ENCODE results near the gene CFB. TPM values are rescaled to one million over a fixed set of nuclear protein-coding genes. Genes with fewer than 3 reads are reported as not detected.

The CFB gene
- total RNA-seq, 6 donors from 2014 or later, result 15.0 to 199 (median 58.1) TPM

DNA sequence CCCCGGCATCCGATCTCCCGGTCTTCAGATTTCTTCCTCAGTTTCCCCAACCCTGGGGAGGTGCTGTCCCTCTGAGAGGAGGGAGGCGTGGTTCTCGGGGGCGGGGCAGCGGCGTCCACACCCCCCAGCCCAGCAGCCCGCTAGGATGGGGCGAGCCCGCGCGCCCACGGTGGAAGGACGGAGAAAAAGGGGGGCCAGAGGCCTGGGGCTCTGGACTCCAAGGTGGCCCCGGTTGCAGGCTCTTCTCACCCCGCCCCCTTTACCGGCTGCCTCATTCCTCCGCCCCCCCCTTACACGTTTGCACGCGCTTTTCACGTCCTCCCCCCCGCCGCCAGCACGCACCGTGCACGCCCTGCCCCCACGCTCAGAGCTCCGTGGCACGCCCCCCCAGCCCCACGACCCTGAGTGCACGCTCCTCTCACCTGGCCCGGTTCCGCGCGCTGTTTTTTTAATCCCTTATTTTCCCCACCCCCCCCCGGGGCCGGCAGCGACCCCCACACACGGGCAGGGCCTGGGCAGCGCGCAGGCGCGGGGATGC is 44.4 kb upstream of the CFB start:
- H3K27ac ChIP-seq, result peak overlapping the region; percentile 67 to 89 (median 82)
- peak; percentile 41 to 92 for DNase-seq
- WGBS, 2 donors, result 1% methylated on average over 26 of the region's 45 CpGs; no CpG with 5 or more reads in 1 of the 2 donors
- H3K4me3 ChIP-seq, result peak overlapping the region; percentile 25 to 86 (median 80)
- H3K27me3 ChIP-seq, result no peaks in the 10 kb centered on the region
- H3K4me1 ChIP-seq, result peaks cover 23 to 55% (median 39%) of the 10 kb centered on the region in 4 donors
- no peaks in the 10 kb centered on the region for H3K36me3 ChIP-seq
- ATAC-seq (ENCODE audit: low FRiP score in 2 of 2), result peak in 1 of 2 donors; percentile 37
- H3K9me3 ChIP-seq, result no peaks in the 10 kb centered on the region
- no peak for TF ChIP-seq POLR2AphosphoS5 (IDR thresholded peaks at IDR 0.05)
- TF ChIP-seq, protein P1, sequence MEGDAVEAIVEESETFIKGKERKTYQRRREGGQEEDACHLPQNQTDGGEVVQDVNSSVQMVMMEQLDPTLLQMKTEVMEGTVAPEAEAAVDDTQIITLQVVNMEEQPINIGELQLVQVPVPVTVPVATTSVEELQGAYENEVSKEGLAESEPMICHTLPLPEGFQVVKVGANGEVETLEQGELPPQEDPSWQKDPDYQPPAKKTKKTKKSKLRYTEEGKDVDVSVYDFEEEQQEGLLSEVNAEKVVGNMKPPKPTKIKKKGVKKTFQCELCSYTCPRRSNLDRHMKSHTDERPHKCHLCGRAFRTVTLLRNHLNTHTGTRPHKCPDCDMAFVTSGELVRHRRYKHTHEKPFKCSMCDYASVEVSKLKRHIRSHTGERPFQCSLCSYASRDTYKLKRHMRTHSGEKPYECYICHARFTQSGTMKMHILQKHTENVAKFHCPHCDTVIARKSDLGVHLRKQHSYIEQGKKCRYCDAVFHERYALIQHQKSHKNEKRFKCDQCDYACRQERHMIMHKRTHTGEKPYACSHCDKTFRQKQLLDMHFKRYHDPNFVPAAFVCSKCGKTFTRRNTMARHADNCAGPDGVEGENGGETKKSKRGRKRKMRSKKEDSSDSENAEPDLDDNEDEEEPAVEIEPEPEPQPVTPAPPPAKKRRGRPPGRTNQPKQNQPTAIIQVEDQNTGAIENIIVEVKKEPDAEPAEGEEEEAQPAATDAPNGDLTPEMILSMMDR (IDR thresholded peaks at IDR 0.05), result no peak
- no peak for TF ChIP-seq EP300 (IDR thresholded peaks at IDR 0.05)
- no peak for TF ChIP-seq POLR2A (IDR thresholded peaks at IDR 0.05)

DNA sequence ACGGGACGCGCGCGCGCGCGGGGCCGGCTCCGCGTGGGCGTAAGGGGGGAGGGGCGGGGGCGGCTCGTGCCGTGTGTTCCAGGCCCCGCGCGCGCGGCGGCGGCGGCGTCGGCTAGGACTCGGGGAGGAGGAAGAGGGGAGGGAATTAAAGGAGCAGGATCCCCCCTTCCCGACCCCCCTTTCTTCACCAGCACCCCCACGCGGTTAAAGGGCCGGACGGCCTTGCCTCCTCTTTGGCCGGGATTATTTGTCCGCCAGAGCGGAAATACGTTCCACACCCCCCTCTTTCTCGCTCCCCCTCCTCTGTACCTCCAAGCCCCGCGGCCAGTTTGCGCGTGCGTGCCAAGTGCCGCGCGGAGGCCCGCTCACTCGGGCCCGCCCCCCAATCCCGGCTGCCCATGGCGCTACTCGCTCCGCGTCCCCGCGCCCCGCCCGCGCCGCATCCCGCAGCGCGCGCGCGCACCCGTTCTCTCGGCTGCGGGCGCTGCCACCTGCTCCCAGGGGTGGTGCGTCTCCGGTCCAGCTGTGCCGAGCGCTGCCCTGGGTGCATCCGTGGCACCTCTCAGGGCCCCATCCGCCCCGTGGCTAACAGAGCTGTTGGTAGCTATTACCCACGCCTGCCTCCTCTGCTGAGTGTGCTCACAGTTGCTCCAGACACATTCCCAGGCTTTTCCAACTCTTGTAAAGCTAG is 43.8 kb upstream of the CFB start, which contains the start of gene ZBTB12:
ZBTB12 (minus strand) TSS at position 134 of the 691 bp plus-strand sequence. CDS start 781 bp downstream, outside the sequence.
- WGBS, 2 donors, result 0 to 1% methylated on average over 18 to 49 of the region's 77 CpGs
- TF ChIP-seq POLR2AphosphoS5 (IDR thresholded peaks at IDR 0.05), result peak in 1 of 2 donors; percentile 41
- TF ChIP-seq, protein P1 (IDR thresholded peaks at IDR 0.05), result peak in 2 of 6 experiments; percentile 13 to 18
- TF ChIP-seq POLR2A (IDR thresholded peaks at IDR 0.05), result peak in 1 of 4 donors; percentile 71
- no peak for TF ChIP-seq EP300 (IDR thresholded peaks at IDR 0.05)
- H3K4me1 ChIP-seq, result peaks cover 18 to 53% (median 36%) of the 10 kb centered on the region in 4 donors
- H3K9me3 ChIP-seq, result no peaks in the 10 kb centered on the region
- H3K27me3 ChIP-seq, result no peaks in the 10 kb centered on the region
- peak within 1 kb of the TSS; percentile 67 to 89 (median 82) for H3K27ac ChIP-seq
- DNase-seq (peak; percentile 93 to 97), ATAC-seq (ENCODE audit: low FRiP score in 2 of 2) (peak; percentile 88 to 89)
- no peaks in the 10 kb centered on the region for H3K36me3 ChIP-seq
- peak within 1 kb of the TSS; percentile 25 to 86 (median 80) for H3K4me3 ChIP-seq

DNA sequence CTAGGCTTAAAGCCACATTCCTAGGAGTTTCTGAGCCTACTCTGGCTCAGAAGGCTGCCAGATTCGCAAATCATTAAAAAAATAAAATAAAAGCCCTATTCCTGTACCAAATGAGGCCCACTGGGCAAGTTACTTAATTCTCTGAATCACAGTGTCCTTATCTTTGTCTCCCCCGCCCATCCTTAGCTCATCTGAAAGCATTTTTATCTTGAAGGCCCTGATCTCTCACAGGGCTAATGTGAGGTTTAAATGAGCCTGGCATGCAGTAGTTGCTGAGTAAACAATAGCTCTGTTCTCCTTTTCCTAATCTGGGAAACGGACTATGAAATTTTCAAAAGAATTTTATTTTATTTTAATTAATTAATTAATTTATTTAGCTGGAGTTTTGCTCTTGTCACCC is 41.9 kb upstream of the CFB start:
- 80 to 90% methylated on average over 3 of the region's 3 CpGs for WGBS, 2 donors
- peak in 1 of 2 donors; percentile 35 for ATAC-seq (ENCODE audit: low FRiP score in 2 of 2)
- peaks cover 13 to 49% (median 28%) of the 10 kb centered on the region in 4 donors for H3K4me1 ChIP-seq

DNA sequence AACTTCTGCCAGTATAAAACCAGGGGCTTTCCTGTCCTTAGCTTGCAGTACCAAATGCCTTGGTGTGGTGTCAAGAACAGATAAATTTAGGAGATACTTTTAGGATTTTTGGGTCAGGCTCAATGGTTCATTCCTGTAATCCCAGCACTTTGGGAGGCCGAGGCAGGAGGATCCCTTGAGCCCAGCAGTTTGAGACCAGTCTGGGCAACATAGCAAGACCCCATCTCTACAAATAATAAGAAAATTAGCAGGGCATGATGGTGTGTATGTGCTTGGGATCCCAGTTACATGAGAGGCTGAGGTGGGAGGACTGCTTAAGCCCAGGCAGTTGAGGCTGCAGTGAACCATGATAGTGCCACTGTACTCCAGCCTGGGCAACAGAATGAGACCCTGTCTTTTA is 40.9 kb upstream of the CFB start:
- ATAC-seq (ENCODE audit: low FRiP score in 2 of 2) (no peak), DNase-seq (no peak)
- H3K27me3 ChIP-seq, result no peaks in the 10 kb centered on the region
- 86 to 95% methylated on average over 1 of the region's 1 CpG for WGBS, 2 donors
- no peak overlapping the region for H3K27ac ChIP-seq
- H3K4me1 ChIP-seq, result peaks cover 9 to 39% (median 21%) of the 10 kb centered on the region in 4 donors
- no peak for TF ChIP-seq EP300 (IDR thresholded peaks at IDR 0.05)
- no peak for TF ChIP-seq POLR2AphosphoS5 (IDR thresholded peaks at IDR 0.05)
- TF ChIP-seq, protein P1 (IDR thresholded peaks at IDR 0.05), result no peak
- no peak for TF ChIP-seq POLR2A (IDR thresholded peaks at IDR 0.05)
- no peaks in the 10 kb centered on the region for H3K36me3 ChIP-seq
- no peaks in the 10 kb centered on the region for H3K9me3 ChIP-seq
- H3K4me3 ChIP-seq, result no peak overlapping the region

More for the DNA sequence above, 41.9 kb upstream of the CFB start:
- Histone ChIP-seq H3K36me3 (no peaks in the 10 kb centered on the region), H3K27ac (no peak overlapping the region), H3K9me3 (no peaks in the 10 kb centered on the region), H3K27me3 (no peaks in the 10 kb centered on the region), H3K4me3 (no peak overlapping the region)
- TF ChIP-seq, protein P1 (IDR thresholded peaks at IDR 0.05), result no peak
- no peak for TF ChIP-seq POLR2A (IDR thresholded peaks at IDR 0.05)
- TF ChIP-seq POLR2AphosphoS5 (IDR thresholded peaks at IDR 0.05), result no peak
- TF ChIP-seq EP300 (IDR thresholded peaks at IDR 0.05), result no peak
- no peak for DNase-seq
